Amniotic epithelial cell (primary cell): ENCODE measurements around the gene DNAJC25.

Experiments
- DNase-seq: peaks from one replicate; pipeline ENCODE4 v3.0.0-alpha.2; 2010; ENCODE audit warnings: low read depth

DNAJC25 gene

DNA sequence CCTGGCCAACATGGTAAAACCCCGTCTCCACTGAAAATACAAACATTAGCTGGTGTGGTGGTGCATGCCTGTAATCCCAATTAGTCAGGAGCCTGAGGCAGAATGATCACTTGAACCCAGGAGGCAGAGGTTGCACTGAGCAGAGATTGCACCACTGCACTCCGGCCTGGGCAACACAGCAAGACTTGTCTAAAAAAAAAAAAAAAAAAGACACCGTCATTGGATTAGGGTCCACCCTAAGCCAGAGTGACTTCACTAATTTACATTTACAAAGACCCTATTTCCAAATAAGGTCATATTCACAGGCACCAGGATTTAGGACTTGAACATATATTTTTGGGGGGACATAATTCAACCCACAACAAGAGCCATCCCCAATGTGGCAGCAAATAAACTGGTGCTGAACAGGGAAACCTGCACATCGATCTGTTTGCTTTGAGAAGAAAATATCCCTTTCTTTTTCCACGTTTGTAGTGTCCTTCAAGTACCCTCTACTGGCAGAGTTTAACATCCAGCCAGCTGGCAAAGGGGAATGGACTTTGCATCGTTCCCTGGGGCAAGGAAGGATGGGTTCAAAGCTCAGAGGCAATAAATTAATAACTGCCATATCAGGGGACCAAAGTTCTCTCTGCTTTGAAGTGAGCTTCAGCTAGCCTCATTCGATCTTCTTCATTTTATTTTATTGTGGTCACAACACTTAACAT lies 3.7 kb upstream of the DNAJC25 start:
- no peak for DNase-seq

- no peak for DNase-seq
Measured at GRCh38 chr9:111628411-111628810, 2.7 kb upstream of the DNAJC25 start.

DNA sequence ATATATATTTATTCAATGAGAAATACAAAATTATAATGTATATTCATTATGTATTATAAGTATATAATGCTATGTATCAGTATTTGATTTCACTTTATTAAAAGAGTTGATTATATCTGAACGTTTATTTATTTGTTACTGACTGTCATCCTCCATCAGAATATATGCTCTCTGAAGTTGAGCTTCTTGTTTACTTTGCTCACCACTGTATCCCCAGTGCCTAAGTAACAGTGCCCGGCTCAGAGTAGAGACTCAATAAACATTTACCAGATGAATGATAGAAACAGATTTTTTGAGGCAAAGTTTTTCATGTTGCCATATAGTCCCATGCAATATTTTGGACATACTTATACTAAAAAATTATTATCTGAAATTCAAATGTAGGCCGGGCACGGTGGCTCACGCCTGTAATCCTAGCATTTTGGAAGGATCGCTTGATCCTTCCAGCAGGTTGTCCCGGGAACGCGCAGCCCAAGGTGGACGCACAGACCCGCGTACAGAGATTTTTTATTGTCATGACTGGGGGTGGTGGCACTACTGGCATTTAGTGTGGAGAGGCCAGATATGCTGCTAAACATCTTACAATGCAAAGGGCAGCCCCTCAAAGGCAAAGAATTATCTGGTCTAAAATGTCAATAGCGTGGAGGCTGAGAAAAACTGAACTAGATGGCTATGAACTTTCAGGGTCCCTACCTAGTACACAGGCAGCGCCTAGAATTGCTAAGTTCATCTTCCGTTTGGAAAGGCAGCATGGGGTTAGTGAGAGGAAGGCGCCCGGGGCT lies 761 bp upstream of the DNAJC25 start:
- no peak for DNase-seq

DNA sequence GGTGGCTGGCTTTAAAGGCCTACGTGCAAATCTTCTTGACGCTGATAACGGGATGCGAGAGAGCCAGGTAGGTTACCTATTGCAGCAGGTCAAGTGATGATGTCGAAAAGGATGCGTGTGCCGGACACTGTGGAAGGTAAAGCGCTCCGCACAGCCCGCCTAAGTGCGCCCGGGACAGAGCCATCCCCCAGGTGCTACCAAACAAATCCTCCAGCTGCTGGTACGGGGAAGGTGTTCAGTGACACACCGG lies 245 bp upstream of the DNAJC25 start:
- no peak for DNase-seq

DNA sequence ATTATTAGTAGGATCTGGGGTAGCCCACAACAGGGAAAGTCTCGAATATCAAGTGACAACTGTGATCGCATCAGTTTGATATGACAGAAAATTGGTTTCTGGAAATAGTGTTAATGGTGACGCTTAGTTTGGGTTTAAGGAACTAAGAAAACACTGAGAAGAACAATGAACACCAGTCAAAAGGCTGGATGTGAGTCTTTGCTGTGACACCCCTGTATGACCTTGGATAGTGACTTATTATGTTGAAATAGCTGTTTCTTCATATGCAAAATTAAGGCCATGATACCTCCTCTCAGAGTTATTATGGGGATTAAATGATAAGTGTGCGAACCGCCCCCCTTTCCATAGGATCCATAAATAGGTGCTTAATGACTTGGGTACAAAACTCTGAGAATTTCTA lies 926 bp downstream of the DNAJC25 start:
- DNase-seq, result peak; percentile 21

DNA sequence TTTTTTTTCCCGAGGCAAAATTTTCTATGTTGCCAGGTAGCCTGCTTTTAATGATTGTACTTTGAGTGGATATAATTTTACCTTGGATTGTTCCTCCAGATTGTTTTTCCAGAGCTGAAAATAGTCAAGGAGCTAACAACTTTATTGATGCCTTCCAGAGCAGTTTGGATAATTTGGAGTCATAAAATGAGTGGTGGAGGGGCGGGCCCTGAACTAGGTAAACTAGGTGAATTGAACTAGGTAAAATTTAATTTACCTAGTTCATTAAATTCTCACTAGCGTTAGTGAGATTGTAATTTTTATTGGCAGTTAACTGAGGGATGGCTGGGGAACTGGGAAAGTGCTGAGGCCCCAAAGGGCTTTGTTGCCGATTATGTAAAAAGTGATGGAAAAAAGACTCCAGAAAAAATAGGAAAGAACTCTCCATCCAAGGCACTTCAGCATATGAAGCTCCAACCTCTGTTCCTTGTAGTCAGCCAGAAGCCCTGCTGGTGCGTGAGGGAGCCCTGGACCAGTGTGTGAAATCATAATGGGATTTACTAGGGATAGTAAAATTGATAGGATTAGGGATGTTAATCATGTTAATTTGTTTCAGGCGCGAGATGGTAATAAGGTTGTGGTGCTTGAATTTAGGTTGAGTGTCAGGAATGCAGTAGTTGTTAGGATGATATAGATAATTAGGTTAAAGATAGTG lies 1.7 kb downstream of the DNAJC25 start:
- DNase-seq, result no peak

GRCh38 chr9:111633389-111633736 lies 2.2 kb downstream of the DNAJC25 start:
- DNase-seq, result no peak

GRCh38 chr9:111634860-111635259 lies 3.7 kb downstream of the DNAJC25 start:
- no peak for DNase-seq

- DNase-seq, result no peak
Measured at GRCh38 chr9:111637421-111637950, 6.4 kb downstream of the DNAJC25 start.

DNA sequence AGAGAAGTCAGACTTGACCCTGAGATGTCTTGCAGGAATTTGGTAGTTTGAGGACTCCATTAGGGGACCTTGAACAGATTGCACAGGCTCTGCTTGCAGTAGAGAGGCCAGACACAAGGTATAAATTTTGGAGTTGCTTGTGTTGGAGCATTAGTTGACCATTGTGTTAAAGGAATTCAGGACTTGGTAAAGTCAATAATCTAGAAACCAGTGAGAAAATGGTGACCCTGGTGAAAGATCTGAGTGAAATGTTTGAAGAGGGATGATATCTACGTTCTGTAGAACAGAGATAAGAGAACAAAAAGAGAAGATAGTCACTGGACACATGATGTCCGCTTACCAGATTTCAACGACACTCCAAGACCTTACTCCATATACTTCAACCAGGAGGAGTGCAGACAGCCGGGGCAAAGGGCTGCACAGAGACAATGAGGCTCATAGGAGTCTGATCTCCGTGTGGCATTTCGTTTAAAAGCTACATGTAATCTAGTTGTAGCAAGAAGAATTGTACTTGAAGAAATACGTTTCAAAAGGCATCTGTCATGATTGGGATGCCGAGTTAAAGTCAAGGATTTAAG lies 13.2 kb downstream of the DNAJC25 start:
- DNase-seq, result no peak

DNA sequence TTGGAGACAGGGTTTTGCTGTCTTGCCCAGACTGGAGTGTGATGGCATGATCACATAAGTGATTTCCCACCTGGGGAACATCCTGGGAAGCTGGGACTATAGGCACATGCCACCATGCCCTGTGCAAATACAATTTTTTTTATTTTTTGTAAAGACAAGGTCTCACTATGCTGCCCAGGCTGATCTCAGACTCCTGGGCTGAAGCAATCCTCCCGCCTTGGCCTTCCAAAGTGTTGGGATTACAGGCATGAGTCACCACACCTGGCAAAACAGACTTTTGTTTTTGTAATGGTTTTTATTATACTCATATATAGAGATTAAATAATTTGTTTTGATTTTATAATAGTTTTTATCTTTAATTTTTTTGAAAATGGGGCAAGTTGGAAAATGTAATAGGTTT lies 14.7 kb downstream of the DNAJC25 start:
- DNase-seq, result peak; percentile 32

- DNase-seq, result no peak
Measured at GRCh38 chr9:111646417-111646816, 15.3 kb downstream of the DNAJC25 start.

GRCh38 chr9:111648066-111648465 lies 16.9 kb downstream of the DNAJC25 start:
- peak; percentile 21 for DNase-seq

DNA sequence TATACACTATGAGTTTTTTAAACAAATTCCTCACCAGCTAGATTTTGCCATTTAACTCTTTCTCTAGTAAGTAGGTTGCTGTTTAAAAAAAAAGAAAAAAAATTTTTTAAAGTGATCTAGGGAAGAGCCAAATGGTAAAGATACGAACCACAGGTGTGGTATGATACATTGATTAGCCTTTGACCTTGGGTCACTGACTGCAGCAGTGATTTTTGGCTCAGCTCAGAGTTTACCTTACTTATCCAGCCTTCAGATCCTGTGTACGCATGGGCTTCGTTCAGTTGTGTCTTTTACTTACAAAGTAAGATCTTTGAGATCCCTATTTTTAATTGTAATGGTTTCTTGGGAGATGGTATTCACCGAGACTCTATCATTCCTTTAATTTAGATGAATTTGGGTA lies 17.9 kb downstream of the DNAJC25 start:
- no peak for DNase-seq

- DNase-seq, result no peak
Measured at GRCh38 chr9:111657051-111657450, 25.9 kb downstream of the DNAJC25 start.

- DNase-seq, result no peak
Measured at GRCh38 chr9:111658943-111659342, 27.8 kb downstream of the DNAJC25 start.

GRCh38 chr9:111659691-111660090 lies 28.6 kb downstream of the DNAJC25 start:
- no peak for DNase-seq

DNA sequence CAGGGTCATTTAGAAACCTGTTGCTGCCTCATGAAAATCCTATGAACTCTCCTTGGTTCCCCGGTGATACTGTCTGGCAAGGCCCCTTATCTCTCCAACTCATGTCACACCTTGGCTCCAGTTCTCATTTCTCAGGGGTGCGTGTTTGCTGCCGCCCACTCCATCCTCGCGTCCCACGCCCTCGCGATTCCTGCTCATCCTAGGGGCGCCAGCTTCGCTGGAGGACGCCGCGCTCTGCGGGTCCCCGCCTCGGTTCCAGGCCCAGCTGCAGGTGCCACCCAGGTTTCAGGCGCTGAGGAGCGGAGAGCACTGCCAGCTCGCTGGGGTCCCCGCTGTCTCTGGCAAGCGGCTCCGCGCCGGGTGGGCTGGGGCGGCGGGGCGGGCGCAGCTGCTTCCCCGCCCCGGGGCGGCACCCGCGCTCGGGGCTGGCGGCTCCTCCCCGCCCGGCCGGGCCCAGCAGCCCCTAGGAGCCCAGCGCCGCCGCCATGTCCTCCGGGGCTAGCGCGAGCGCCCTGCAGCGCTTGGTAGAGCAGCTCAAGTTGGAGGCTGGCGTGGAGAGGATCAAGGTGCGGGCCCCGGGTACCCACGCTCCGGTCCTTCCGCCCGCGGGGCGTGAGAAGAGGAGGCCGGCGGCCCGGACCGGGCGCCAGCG lies 30.1 kb downstream of the DNAJC25 start, which contains the start of gene GNG10:
GNG10 (plus strand) TSS at position 456 of the 652 bp plus-strand sequence; CDS start at position 486, 30 bp downstream.
- peak; percentile 44 for DNase-seq

- DNase-seq, result peak; percentile 6
Measured at GRCh38 chr9:111661802-111662521, 30.8 kb downstream of the DNAJC25 start.

DNA sequence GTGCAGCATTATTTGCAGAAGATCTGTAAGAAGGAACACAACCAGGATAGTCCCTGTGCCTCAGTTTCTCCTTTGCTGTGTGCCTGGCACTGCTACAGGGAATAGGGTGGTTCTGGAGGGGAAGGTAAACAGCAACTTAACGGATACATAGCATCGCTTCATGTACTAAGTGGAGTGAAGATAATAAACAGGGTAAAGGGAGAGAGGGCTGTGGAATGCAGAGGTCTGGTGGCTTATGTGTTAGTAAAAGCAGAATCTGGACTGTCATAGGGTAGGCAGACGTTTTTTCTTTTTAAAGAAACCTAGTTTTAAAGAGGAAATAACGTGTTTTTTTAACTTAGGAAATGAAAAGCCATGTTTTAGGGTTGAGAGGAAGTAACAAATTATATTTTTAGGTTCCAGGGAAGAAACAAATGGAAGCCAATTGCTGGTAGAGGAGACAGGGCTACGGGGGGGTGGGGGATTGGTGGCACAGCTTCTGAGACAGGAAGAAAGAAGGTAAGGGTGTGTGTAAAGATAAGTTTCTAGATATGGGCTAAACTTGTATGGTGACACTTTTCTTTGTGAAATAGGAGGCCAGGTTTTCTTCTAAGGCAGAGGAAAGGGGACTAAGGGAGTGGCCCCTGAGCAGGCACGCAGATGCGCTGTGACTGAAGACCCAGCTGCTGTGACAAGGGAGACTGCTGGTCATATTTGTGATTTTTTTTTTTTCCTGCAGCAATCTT lies 31.6 kb downstream of the DNAJC25 start:
- DNase-seq, result peak; percentile 19
